GM10266 (cell line): ENCODE measurements around the gene XCL2.
"Not testable (repeated sequence)": the region's sequence is repeated elsewhere in the genome, so short reads cannot be mapped to it uniquely, and the experiment has no call there.

Experiments used
- DNase-seq: peaks from one replicate; pipeline ENCODE4 v3.0.0; 2012; ENCODE audit errors: extremely low spot score
- TF ChIP-seq, protein P1 (sequence below): IDR thresholded peaks from 2 replicates; pipeline ENCODE4 v1.5.1; 2012; ENCODE audit warnings: mild to moderate bottlenecking, low read depth; ENCODE audit not compliant: control insufficient read depth, insufficient read depth; ENCODE audit errors: missing control alignments

The XCL2 gene

DNA sequence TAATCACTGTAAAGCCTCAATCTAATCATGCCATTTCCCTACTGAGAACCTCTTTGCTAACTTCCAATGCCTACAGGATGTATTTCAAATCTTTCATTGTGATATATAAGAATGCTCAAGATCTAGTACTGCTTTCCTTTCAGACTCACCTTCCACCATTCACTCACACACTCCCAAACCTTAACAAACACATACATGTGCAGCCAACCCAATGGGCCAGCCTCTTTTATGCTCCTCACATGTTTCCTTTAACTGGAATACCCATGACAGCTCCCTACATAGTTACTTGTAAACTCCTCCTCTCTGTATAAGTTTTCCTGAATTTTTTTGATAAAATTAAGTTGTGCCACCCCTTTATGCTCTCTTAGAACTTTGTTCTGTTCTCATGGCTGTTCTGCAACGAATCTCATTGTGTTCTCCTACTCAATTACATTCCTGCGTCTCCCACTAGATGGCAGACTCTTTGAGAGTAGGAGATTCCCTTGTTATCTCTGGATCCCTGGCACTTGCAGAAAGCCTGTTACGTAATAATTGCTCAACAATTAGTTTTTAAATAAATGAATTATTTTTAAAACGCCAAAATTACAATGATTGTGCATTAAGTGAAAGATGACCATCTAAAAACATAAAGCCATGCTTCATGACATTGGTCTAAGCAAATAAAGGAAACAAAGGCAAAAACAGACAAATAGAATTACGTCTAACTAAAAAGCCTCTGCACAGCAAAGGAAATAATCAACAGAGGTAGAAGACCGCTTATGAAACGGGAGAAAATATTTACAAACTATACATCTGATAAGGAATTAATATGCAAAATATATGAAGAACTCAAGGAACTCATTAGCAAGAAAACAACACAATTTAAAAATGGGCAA is 2.1 kb upstream of the XCL2 start:
- TF ChIP-seq, protein P1, sequence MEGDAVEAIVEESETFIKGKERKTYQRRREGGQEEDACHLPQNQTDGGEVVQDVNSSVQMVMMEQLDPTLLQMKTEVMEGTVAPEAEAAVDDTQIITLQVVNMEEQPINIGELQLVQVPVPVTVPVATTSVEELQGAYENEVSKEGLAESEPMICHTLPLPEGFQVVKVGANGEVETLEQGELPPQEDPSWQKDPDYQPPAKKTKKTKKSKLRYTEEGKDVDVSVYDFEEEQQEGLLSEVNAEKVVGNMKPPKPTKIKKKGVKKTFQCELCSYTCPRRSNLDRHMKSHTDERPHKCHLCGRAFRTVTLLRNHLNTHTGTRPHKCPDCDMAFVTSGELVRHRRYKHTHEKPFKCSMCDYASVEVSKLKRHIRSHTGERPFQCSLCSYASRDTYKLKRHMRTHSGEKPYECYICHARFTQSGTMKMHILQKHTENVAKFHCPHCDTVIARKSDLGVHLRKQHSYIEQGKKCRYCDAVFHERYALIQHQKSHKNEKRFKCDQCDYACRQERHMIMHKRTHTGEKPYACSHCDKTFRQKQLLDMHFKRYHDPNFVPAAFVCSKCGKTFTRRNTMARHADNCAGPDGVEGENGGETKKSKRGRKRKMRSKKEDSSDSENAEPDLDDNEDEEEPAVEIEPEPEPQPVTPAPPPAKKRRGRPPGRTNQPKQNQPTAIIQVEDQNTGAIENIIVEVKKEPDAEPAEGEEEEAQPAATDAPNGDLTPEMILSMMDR = peak; percentile 18
- not testable (repeated sequence) for DNase-seq

DNA sequence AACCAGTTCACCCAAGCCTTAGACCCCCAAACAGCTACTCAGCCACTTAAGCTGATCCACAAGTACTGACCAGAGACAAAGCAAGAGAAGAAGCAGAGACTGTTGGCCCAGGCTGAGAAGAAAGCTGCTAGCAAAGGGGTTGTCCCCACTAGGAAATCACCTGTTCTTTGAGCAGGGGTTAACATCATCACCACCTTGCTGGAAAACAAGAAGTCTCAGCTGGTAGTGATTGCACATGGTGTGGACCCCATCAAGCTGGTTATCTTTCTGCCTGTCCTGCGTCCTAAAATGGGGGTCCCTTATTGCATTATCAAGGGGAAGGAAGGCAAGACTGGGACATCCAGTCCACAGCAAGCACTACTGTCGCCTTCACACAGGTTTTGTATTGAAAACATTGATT is 819 bp downstream of the XCL2 start:
- DNase-seq = not testable (repeated sequence)

DNA sequence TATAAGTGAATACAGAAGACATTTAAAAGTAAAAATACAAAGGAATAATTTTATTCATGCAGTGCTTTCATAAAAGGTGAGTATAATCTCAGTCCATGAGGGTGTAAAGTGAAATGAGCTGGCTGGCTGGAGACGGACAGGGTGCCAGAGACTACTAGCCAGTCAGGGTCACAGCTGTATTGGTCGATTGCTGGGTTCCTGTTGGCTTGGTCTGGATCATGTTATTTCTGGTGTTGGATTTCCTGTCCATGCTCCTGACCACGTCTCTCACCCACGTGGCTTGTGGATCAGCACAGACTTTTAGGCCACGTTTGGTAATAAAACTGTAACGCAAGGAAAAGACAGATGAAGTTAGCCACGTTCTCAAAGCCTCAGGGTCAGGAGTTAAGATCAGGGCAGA is 3.0 kb downstream of the XCL2 start:
- DNase-seq = not testable (repeated sequence)

DNA sequence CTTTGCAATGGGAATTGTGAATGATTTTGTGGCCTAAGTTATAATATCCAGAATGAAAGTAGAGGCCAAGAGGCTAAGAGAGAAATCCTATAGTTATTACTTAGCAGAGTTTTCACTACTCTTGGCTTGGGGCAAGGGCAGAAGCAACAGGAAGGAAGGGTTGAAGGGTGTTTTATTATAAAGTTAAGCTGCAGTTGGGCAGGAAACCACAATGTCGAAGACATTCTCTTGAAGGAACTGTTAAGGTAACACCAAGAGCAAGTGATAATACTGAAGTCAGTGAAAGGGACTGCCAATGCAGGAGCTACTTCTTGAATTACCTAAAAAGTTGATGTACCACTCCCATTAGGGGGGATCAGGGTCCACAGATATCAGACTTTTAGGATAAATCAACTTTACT is 8.3 kb downstream of the XCL2 start:
- DNase-seq = no peak
- TF ChIP-seq, protein P1 = no peak

DNA sequence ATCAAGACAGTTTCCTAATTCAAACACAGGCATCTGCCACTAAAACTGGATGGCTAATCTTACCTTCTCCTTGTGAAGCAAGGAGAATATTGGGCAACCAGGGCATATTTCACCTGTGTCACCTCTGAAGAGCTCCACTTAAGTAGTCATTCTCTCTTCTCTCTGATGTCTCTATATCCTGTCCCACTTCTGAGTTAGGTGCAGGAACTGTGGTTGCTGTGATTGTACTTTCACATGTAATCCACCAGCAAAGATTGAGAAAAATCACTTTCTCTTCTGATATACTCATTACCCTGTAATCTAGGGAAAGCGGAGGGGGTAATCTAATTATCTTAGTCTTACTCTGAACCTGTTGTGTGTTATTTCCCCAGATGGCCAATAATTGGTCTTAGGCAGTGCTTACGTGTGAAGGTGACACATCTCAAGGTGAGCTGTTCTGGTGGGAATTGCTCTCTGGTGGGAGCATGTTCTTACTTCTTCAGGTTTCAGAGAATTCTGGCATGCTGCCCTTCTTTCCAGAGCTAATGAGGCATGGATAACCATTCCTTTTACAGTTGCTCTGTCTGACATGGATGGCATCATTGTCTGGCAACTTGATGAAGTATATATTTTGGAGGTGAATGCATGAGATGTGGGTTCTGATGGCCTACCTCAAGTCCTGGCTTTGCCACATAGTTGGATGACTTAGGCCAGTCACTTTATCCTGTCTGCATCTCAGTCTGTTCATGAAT is 12.0 kb downstream of the XCL2 start:
- no peak for DNase-seq
- TF ChIP-seq, protein P1 = no peak

DNA sequence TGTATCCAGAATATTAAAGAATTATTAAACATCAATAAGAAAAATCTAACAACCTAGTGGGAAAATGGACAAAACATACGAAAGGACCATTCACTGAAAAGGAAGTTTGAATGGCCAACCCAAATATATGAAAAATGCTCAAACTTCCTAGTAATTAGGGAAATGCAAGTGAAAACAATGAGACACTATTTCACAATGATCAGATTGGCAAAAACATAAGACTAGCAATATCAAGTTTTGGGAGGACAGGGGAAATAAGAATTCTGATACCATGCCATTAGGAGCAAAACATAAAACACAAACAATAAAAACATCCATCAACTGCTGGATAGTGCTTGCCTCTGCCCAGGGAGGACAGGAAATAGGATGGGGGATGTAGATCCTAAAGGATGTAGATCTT is 14.3 kb downstream of the XCL2 start:
- TF ChIP-seq, protein P1 = no peak
- no peak for DNase-seq

DNA sequence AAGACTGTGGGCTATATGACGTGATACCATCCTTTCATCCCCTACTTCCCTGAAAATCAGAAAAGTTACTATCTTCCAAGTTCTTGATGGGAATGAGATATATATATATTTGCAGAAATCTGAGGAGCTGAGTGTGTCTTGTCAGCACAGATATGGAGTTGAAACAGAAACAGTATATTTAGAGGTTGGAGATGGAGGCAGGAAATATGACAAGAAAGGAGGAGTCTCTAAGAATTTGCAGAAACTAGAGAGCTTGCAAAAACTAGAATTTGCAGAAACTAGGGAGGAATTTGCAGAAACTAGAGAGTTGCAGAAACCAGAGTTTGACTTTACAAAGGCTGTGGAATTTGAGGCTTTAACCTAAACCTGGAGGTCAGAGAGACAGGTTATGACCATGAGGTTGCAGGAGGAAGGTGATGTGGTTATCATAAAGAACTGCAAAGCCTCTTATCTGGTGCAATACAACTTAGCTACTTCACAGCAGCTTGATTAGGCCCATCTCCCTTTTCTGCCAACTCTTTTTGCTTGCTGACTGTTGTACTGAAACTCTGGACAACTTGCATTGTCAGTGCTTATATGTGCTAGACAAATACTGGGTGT is 22.3 kb downstream of the XCL2 start:
- no peak for DNase-seq
- TF ChIP-seq, protein P1 = no peak

DNA sequence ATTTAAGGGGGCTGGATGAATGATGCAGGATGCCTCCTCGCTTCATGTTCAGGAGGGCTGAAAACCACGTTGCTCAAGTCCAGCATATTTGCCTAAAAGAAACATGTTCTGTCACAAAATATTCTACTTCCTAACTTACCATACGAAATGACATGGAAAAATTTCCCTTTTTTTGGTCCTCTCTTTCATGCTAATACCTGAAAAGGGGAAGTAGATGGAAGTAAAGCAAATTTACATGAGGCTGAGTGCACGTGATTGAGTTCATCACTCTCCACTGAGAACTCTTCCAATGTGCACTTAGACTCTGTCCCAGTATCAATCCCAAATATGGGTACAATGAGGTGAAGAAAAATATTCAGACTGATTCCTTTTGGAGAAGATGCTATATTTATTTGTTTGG is 23.0 kb downstream of the XCL2 start:
- no peak for DNase-seq

More for the DNA sequence above, 23.0 kb downstream of the XCL2 start:
- TF ChIP-seq, protein P1 = no peak
